BJ (cell line): ENCODE measurements around the gene TAF4B. TPM values are rescaled to one million over a fixed set of nuclear protein-coding genes. Genes with fewer than 3 reads are reported as not detected.

ENCODE experiments used
- CTCF ChIA-PET: fragments of 350-600 bp; formaldehyde crosslinking; extraction: SDS; loops from one replicate; lab custom pipeline; 2021; ENCODE audit warnings: antibody characterized with exemption, inconsistent platforms; lab: Yijun Ruan, JAX
- POLR2A ChIA-PET: fragments of 300-600 bp; sonication (Branson Sonifier 250); formaldehyde crosslinking; extraction: SDS; loops from one replicate; lab custom pipeline; 2021; ENCODE audit warnings: antibody characterized with exemption; lab: Charles Lee
- DNase-seq: peaks from one replicate; pipeline ENCODE4 v3.0.0-alpha.2; 2011; ENCODE audit warnings: low read depth
- H3K27me3 ChIP-seq: 2 replicates; pipeline ENCODE4 v1.6.0; 2011; ENCODE audit warnings: low read length; ENCODE audit not compliant: control insufficient read depth, insufficient read depth
- H3K36me3 ChIP-seq: 2 replicates; pipeline ENCODE4 v1.5.1; 2011; ENCODE audit warnings: low read length; ENCODE audit not compliant: control insufficient read depth, insufficient read depth
- H3K4me3 ChIP-seq: 2 replicates; pipeline ENCODE4 v1.5.1; 2011; ENCODE audit warnings: low read depth, mild to moderate bottlenecking, control low read depth, low read length
- CTCF ChIP-seq: IDR thresholded peaks from 2 replicates; pipeline ENCODE4 v1.5.1; 2011; ENCODE audit warnings: low read depth, mild to moderate bottlenecking, control low read depth, inconsistent platforms, low read length, moderate library complexity; ENCODE audit not compliant: insufficient read depth
- polyA plus RNA-seq: library from polyadenylated mRNA; depleted of rRNA; stranded (reverse); fragments of >200 nt; gene quantifications from 2 replicates; pipeline ENCODE4 v1.2.3, GENCODE V29; 2011

The TAF4B gene
- polyA plus RNA-seq, 1 experiment = 1.1 TPM

- H3K36me3 ChIP-seq = no peaks in the 10 kb centered on the region
- TF ChIP-seq CTCF = no peak
- H3K27me3 ChIP-seq = no peaks in the 10 kb centered on the region
- CTCF ChIA-PET = interaction anchor here (0.7 kb wide), 1 partner anchor 246 kb away, joined by 3 read pairs; no protein-coding TSS in a partner anchor
- no peak overlapping the region for H3K4me3 ChIP-seq
- POLR2A ChIA-PET = no interaction called here
- DNase-seq = no peak
Observed at GRCh38 chr18:26332991-26333390, 106.7 kb downstream of the TAF4B start.

DNA sequence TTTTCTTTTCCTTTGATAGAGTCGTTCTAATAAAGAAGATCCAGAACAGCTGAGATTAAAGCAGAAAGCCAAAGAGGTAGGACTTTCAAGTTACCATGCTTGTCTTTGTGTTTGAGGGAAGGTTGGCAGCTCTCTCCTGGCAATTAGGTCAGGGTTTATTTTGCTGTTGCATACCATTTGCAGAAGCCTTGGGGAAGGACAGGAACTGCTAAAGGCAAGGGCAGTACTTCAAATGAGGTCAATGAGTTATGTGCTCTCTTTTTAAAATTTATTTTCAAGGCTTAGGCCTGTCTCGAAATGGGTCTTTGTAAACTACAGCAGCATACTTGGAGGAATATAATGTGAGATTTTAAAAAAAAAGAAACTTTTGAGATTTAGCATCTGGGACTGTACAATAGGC lies 108.9 kb downstream of the TAF4B start:
- H3K27me3 ChIP-seq = no peaks in the 10 kb centered on the region
- no peak for DNase-seq
- TF ChIP-seq CTCF = no peak
- no peak overlapping the region for H3K4me3 ChIP-seq
- POLR2A ChIA-PET = no interaction called here
- CTCF ChIA-PET = interaction anchor here (0.9 to 1.5 kb wide), 2 partner anchors 10 to 28 kb away, joined by 4 read pairs; no protein-coding TSS in a partner anchor
- no peaks in the 10 kb centered on the region for H3K36me3 ChIP-seq

- Histone ChIP-seq H3K4me3 (no peak overlapping the region), H3K36me3 (no peaks in the 10 kb centered on the region), H3K27me3 (no peaks in the 10 kb centered on the region)
- ChIA-PET CTCF (interaction anchor here (0.9 to 1.5 kb wide), 3 partner anchors 11 to 29 kb away, joined by 3 to 4 read pairs (median 4); no protein-coding TSS in a partner anchor), POLR2A (no interaction called here)
- DNase-seq = peak; percentile 44
- TF ChIP-seq CTCF = no peak
Observed at GRCh38 chr18:26335571-26336487, 109.6 kb downstream of the TAF4B start.

- ChIA-PET POLR2A (no interaction called here), CTCF (interaction anchor here (1.5 kb wide), 2 partner anchors 12 to 13 kb away, joined by 3 to 4 read pairs; no protein-coding TSS in a partner anchor)
Observed at GRCh38 chr18:26336572-26336971, 110.3 kb downstream of the TAF4B start.

More at GRCh38 chr18:26336572-26336971, 110.3 kb downstream of the TAF4B start:
- Histone ChIP-seq H3K27me3 (no peaks in the 10 kb centered on the region), H3K36me3 (no peaks in the 10 kb centered on the region), H3K4me3 (no peak overlapping the region)
- no peak for TF ChIP-seq CTCF
- DNase-seq = no peak
